ENCODE data around the gene MAN1C1. TPM values are rescaled to one million over a fixed set of nuclear protein-coding genes. Genes with fewer than 3 reads are reported as not detected.

Gene MAN1C1
- total RNA-seq, 1 donor from 2014 or later: 0.63 TPM

DNA sequence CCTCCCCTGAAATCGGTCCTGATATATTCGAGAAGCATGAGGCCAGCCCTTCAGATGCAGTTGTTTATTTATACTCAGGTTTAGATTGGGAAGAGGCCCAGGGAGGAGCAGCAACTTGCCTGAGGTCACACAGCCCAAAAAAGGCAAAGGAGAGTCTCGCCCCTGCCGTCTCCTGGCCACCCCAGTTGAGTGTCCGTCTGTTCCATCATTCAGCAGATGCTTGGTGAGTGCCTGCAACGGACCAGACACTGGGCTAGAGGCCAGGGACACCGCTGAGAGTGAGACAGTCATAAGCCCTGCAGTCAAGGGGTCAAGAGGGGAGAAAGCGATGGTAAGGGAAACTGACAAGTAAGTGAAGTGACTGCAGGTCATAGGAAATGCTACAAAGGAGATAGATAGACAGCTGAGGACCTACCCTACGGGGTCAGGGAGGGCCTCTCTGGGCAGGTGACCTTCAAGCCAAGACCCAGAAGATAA is 168.0 kb downstream of the MAN1C1 start:
- no peak for DNase-seq (ENCODE audit: low read depth)
- no peak overlapping the region for H3K4me3 ChIP-seq (ENCODE audit: low read depth, low read length)
- TF ChIP-seq CTCF (conservative IDR thresholded peaks at IDR 0.05; ENCODE audit: low read depth, low read length): no peak

- no peak for DNase-seq (ENCODE audit: low read depth)
- no peak for TF ChIP-seq CTCF (conservative IDR thresholded peaks at IDR 0.05; ENCODE audit: low read depth, low read length)
- no peak overlapping the region for H3K4me3 ChIP-seq (ENCODE audit: low read depth, low read length)
Observed at GRCh38 chr1:25785333-25786067, 168.9 kb downstream of the MAN1C1 start.

- H3K4me3 ChIP-seq (ENCODE audit: low read depth, low read length): no peak overlapping the region
- no peak for DNase-seq (ENCODE audit: low read depth)
- TF ChIP-seq CTCF (conservative IDR thresholded peaks at IDR 0.05; ENCODE audit: low read depth, low read length): no peak
Observed at GRCh38 chr1:25786887-25787759, 170.5 kb downstream of the MAN1C1 start.

GRCh38 chr1:25787760-25788166 is 171.2 kb downstream of the MAN1C1 start:
- H3K4me3 ChIP-seq (ENCODE audit: low read depth, low read length): no peak overlapping the region
- no peak for TF ChIP-seq CTCF (conservative IDR thresholded peaks at IDR 0.05; ENCODE audit: low read depth, low read length)
- DNase-seq (ENCODE audit: low read depth): no peak

- H3K4me3 ChIP-seq (ENCODE audit: low read depth, low read length): no peak overlapping the region
- no peak for TF ChIP-seq CTCF (conservative IDR thresholded peaks at IDR 0.05; ENCODE audit: low read depth, low read length)
- no peak for DNase-seq (ENCODE audit: low read depth)
Observed at GRCh38 chr1:25790472-25790871, 173.9 kb downstream of the MAN1C1 start.

- no peak for DNase-seq (ENCODE audit: low read depth)
- TF ChIP-seq CTCF (conservative IDR thresholded peaks at IDR 0.05; ENCODE audit: low read depth, low read length): no peak
- no peak overlapping the region for H3K4me3 ChIP-seq (ENCODE audit: low read depth, low read length)
Observed at GRCh38 chr1:25792115-25792514, 175.5 kb downstream of the MAN1C1 start.

All from epithelial cell of proximal tubule (primary cell).